Superior temporal gyrus (tissue), 1 donor: ENCODE results near the gene APOBEC3F.
"Not testable (repeated sequence)": the region's sequence is repeated elsewhere in the genome, so short reads cannot be mapped to it uniquely, and the experiment has no call there.

Source experiments
- DNase-seq: peaks from one replicate; pipeline ENCODE4 v3.0.0-alpha.2; 2016; ENCODE audit errors: extremely low spot score

Gene APOBEC3F

GRCh38 chr22:39072581-39072981, 31.9 kb downstream of the APOBEC3F start:
- DNase-seq = not testable (repeated sequence)

- no peak for DNase-seq
These were observed 33.3 kb downstream of the APOBEC3F start for GRCh38 chr22:39073981-39074380.

- DNase-seq = not testable (repeated sequence)
These were observed 35.7 kb downstream of the APOBEC3F start for GRCh38 chr22:39076155-39077025.

GRCh38 chr22:39077026-39077840, 36.6 kb downstream of the APOBEC3F start, which contains the start of gene APOBEC3G:
Gene APOBEC3G (plus strand): TSS chr22:39077275. CDS start chr22:39077362, 87 bp downstream.
- not testable (repeated sequence) for DNase-seq

- DNase-seq = not testable (repeated sequence)
These were observed 37.2 kb downstream of the APOBEC3F start for GRCh38 chr22:39077912-39078311.

- DNase-seq = no peak
These were observed 37.7 kb downstream of the APOBEC3F start for GRCh38 chr22:39078329-39078728.

GRCh38 chr22:39079054-39079637, 38.5 kb downstream of the APOBEC3F start:
- not testable (repeated sequence) for DNase-seq

GRCh38 chr22:39080052-39080762, 39.5 kb downstream of the APOBEC3F start:
- DNase-seq = no peak

- no peak for DNase-seq
These were observed 40.4 kb downstream of the APOBEC3F start for GRCh38 chr22:39081016-39081415.

- DNase-seq = no peak
These were observed 40.9 kb downstream of the APOBEC3F start for GRCh38 chr22:39081598-39081997.

- DNase-seq = no peak
These were observed 42.8 kb downstream of the APOBEC3F start for GRCh38 chr22:39083212-39084165.

GRCh38 chr22:39084666-39085065, 44.0 kb downstream of the APOBEC3F start:
- DNase-seq = no peak

- no peak for DNase-seq
These were observed 46.4 kb downstream of the APOBEC3F start for GRCh38 chr22:39087098-39087497.

GRCh38 chr22:39087881-39088684, 47.4 kb downstream of the APOBEC3F start:
- DNase-seq = no peak

GRCh38 chr22:39088685-39089032, 48.0 kb downstream of the APOBEC3F start:
- DNase-seq = no peak

GRCh38 chr22:39089928-39090327, 49.3 kb downstream of the APOBEC3F start:
- no peak for DNase-seq

GRCh38 chr22:39090426-39091064, 49.9 kb downstream of the APOBEC3F start:
- DNase-seq = no peak

- DNase-seq = no peak
These were observed 50.7 kb downstream of the APOBEC3F start for GRCh38 chr22:39091126-39092081.
